ENCODE measurements around the gene THADA. TPM values are rescaled to one million over a fixed set of nuclear protein-coding genes. Genes with fewer than 3 reads are reported as not detected.
A peak's percentile ranks its signal among the peaks of the same experiment; 100 is the strongest.

Gene THADA
- total RNA-seq, 1 experiment from 2014 or later, result 27.5 TPM

DNA sequence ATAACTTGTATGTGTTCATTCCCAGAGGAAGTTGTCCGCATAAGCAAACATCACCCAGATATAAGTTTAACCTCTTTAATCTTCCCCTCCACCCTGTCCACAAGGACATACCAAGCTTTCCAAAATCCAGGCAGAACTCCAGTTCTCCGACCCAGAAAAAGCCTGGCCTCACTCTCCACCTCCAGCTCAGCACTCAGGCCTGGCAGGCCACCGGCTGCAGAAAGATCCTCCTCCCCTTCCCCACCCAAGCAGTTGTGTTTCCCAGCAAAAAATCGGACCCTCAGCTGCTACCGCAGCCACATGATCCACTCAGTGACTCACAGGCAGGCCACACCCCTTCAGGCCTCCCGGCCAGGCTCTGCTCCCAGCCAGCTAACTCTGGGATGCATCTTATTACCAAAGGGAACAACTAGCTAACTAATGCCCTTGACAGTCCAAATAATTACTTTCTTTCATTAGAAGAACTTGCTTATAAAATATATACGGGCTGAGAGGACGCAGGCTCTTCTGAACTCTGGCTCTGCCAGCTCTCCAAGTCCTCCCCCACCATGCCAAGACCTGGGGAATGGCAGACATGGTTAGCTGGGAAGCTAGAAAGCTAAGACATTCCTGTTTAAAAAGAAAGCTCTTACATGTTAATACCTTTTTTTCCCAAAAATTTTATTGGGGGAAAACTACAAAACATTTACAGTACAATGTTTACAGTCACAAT lies 373.9 kb downstream of the THADA start:
- H3K27ac Mint-ChIP-seq, result peak overlapping the region; percentile 99
- H3K27me3 Mint-ChIP-seq (ENCODE audit: low read depth), result no peaks in the 10 kb centered on the region
- ChIA-PET POLR2A (interaction anchor here (0.6 to 1.3 kb wide), 5 partner anchors 30 to 136 kb away, joined by 3 to 10 read pairs (median 4); no protein-coding TSS in a partner anchor), CTCF (interaction anchor here (0.8 to 3.3 kb wide), 19 partner anchors 7 to 394 kb away, joined by 3 to 16 read pairs (median 4); no protein-coding TSS in a partner anchor)
- H3K9me3 Mint-ChIP-seq, result no peaks in the 10 kb centered on the region
- TF ChIP-seq PRRX2 (CRISPR knock-in tag; IDR thresholded peaks at IDR 0.05) (0 out of 2 replicates have a peak, but pooled peaks have one; percentile 11), NFYB (CRISPR knock-in tag; conservative IDR thresholded peaks at IDR 0.05; ENCODE audit: low read depth) (no peak), FOXP1 (CRISPR knock-in tag; IDR thresholded peaks at IDR 0.05; ENCODE audit: borderline replicate concordance) (no peak), SP1 (CRISPR knock-in tag; conservative IDR thresholded peaks at IDR 0.05) (peak; percentile 53), FOXK1 (CRISPR knock-in tag; IDR thresholded peaks at IDR 0.05) (peak; percentile 74), SOX15 (CRISPR knock-in tag; IDR thresholded peaks at IDR 0.05) (no peak), TCF7 (CRISPR knock-in tag; IDR thresholded peaks at IDR 0.05; ENCODE audit: low read depth) (no peak), ESRRA (CRISPR knock-in tag; IDR thresholded peaks at IDR 0.05; ENCODE audit: borderline replicate concordance) (no peak), ZNF138 (CRISPR knock-in tag; conservative IDR thresholded peaks at IDR 0.05) (no peak), ZNF232 (CRISPR knock-in tag; IDR thresholded peaks at IDR 0.05) (no peak), NFATC4 (CRISPR knock-in tag; IDR thresholded peaks at IDR 0.05) (no peak), GRHL2 (CRISPR knock-in tag; IDR thresholded peaks at IDR 0.05; ENCODE audit: insufficient replicate concordance, severe bottlenecking) (no peak), MYBL2 (CRISPR knock-in tag; IDR thresholded peaks at IDR 0.05) (no peak), TEAD4 (CRISPR knock-in tag; IDR thresholded peaks at IDR 0.05) (no peak), IRF2 (CRISPR knock-in tag; IDR thresholded peaks at IDR 0.05; ENCODE audit: borderline replicate concordance, low read depth) (no peak)
- TF ChIP-seq, protein P1, sequence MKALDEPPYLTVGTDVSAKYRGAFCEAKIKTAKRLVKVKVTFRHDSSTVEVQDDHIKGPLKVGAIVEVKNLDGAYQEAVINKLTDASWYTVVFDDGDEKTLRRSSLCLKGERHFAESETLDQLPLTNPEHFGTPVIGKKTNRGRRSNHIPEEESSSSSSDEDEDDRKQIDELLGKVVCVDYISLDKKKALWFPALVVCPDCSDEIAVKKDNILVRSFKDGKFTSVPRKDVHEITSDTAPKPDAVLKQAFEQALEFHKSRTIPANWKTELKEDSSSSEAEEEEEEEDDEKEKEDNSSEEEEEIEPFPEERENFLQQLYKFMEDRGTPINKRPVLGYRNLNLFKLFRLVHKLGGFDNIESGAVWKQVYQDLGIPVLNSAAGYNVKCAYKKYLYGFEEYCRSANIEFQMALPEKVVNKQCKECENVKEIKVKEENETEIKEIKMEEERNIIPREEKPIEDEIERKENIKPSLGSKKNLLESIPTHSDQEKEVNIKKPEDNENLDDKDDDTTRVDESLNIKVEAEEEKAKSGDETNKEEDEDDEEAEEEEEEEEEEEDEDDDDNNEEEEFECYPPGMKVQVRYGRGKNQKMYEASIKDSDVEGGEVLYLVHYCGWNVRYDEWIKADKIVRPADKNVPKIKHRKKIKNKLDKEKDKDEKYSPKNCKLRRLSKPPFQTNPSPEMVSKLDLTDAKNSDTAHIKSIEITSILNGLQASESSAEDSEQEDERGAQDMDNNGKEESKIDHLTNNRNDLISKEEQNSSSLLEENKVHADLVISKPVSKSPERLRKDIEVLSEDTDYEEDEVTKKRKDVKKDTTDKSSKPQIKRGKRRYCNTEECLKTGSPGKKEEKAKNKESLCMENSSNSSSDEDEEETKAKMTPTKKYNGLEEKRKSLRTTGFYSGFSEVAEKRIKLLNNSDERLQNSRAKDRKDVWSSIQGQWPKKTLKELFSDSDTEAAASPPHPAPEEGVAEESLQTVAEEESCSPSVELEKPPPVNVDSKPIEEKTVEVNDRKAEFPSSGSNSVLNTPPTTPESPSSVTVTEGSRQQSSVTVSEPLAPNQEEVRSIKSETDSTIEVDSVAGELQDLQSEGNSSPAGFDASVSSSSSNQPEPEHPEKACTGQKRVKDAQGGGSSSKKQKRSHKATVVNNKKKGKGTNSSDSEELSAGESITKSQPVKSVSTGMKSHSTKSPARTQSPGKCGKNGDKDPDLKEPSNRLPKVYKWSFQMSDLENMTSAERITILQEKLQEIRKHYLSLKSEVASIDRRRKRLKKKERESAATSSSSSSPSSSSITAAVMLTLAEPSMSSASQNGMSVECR (CRISPR knock-in tag; IDR thresholded peaks at IDR 0.05; ENCODE audit: borderline replicate concordance), result 0 out of 2 replicates have a peak, but pooled peaks have one; percentile 52
- TF ChIP-seq, protein P2, sequence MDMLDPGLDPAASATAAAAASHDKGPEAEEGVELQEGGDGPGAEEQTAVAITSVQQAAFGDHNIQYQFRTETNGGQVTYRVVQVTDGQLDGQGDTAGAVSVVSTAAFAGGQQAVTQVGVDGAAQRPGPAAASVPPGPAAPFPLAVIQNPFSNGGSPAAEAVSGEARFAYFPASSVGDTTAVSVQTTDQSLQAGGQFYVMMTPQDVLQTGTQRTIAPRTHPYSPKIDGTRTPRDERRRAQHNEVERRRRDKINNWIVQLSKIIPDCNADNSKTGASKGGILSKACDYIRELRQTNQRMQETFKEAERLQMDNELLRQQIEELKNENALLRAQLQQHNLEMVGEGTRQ (CRISPR knock-in tag; IDR thresholded peaks at IDR 0.05), result peak; percentile 89
- TF ChIP-seq, protein P3, sequence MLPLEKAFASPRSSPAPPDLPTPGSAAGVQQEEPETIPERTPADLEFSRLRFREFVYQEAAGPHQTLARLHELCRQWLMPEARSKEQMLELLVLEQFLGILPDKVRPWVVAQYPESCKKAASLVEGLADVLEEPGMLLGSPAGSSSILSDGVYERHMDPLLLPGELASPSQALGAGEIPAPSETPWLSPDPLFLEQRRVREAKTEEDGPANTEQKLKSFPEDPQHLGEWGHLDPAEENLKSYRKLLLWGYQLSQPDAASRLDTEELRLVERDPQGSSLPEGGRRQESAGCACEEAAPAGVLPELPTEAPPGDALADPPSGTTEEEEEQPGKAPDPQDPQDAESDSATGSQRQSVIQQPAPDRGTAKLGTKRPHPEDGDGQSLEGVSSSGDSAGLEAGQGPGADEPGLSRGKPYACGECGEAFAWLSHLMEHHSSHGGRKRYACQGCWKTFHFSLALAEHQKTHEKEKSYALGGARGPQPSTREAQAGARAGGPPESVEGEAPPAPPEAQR (CRISPR knock-in tag; IDR thresholded peaks at IDR 0.05), result no peak
- TF ChIP-seq, protein P4, sequence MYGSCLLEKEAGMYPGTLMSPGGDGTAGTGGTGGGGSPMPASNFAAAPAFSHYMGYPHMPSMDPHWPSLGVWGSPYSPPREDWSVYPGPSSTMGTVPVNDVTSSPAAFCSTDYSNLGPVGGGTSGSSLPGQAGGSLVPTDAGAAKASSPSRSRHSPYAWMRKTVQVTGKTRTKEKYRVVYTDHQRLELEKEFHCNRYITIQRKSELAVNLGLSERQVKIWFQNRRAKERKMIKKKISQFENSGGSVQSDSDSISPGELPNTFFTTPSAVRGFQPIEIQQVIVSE (CRISPR knock-in tag; IDR thresholded peaks at IDR 0.05; ENCODE audit: borderline replicate concordance), result no peak
- TF ChIP-seq, protein P5, sequence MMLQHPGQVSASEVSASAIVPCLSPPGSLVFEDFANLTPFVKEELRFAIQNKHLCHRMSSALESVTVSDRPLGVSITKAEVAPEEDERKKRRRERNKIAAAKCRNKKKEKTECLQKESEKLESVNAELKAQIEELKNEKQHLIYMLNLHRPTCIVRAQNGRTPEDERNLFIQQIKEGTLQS (CRISPR knock-in tag; conservative IDR thresholded peaks at IDR 0.05), result no peak
- TF ChIP-seq, protein P6, sequence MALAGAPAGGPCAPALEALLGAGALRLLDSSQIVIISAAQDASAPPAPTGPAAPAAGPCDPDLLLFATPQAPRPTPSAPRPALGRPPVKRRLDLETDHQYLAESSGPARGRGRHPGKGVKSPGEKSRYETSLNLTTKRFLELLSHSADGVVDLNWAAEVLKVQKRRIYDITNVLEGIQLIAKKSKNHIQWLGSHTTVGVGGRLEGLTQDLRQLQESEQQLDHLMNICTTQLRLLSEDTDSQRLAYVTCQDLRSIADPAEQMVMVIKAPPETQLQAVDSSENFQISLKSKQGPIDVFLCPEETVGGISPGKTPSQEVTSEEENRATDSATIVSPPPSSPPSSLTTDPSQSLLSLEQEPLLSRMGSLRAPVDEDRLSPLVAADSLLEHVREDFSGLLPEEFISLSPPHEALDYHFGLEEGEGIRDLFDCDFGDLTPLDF (CRISPR knock-in tag; IDR thresholded peaks at IDR 0.05), result no peak
- TF ChIP-seq, protein P7, sequence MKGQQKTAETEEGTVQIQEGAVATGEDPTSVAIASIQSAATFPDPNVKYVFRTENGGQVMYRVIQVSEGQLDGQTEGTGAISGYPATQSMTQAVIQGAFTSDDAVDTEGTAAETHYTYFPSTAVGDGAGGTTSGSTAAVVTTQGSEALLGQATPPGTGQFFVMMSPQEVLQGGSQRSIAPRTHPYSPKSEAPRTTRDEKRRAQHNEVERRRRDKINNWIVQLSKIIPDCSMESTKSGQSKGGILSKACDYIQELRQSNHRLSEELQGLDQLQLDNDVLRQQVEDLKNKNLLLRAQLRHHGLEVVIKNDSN (CRISPR knock-in tag; IDR thresholded peaks at IDR 0.05), result peak; percentile 93
- TF ChIP-seq, protein P8, sequence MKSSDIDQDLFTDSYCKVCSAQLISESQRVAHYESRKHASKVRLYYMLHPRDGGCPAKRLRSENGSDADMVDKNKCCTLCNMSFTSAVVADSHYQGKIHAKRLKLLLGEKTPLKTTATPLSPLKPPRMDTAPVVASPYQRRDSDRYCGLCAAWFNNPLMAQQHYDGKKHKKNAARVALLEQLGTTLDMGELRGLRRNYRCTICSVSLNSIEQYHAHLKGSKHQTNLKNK (CRISPR knock-in tag; IDR thresholded peaks at IDR 0.05), result peak; percentile 15; the same call in 1 of the 2 replicates
- TF ChIP-seq, protein P9, sequence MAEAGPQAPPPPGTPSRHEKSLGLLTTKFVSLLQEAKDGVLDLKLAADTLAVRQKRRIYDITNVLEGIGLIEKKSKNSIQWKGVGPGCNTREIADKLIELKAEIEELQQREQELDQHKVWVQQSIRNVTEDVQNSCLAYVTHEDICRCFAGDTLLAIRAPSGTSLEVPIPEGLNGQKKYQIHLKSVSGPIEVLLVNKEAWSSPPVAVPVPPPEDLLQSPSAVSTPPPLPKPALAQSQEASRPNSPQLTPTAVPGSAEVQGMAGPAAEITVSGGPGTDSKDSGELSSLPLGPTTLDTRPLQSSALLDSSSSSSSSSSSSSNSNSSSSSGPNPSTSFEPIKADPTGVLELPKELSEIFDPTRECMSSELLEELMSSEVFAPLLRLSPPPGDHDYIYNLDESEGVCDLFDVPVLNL (CRISPR knock-in tag; IDR thresholded peaks at IDR 0.05; ENCODE audit: borderline replicate concordance, low read depth), result no peak
- H3K4me1 Mint-ChIP-seq, result peaks cover 59% of the 10 kb centered on the region
- peak overlapping the region; percentile 74 for H3K4me3 Mint-ChIP-seq
- peaks cover 15% of the 10 kb centered on the region for H3K36me3 Mint-ChIP-seq
- ATAC-seq (peak; percentile 19), DNase-seq (ENCODE audit: low spot score) (peak; percentile 88)
